Endothelial cell of umbilical vein (primary cell): ENCODE measurements around the gene NEB. TPM values are rescaled to one million over a fixed set of nuclear protein-coding genes. Genes with fewer than 3 reads are reported as not detected.

ENCODE experiments used
- BruUV-seq: library from RNA; stranded (reverse); fragments of 400-500 nt; replicated peaks from 2 replicates; lab custom pipeline; 2021; lab: Mats Ljungman, UMichigan
- CTCF ChIA-PET: fragments of 300-600, 350-600 bp; sonication (Branson Sonifier 250); formaldehyde crosslinking; loops from one replicate; lab custom pipeline; 2021; ENCODE audit warnings: antibody characterized with exemption, inconsistent platforms; lab: Charles Lee
- POLR2A ChIA-PET: fragments of 300-600, 350-600 bp; sonication (Branson Sonifier 250); formaldehyde crosslinking; loops from one replicate; lab custom pipeline; 2021; ENCODE audit warnings: antibody characterized with exemption, inconsistent platforms; lab: Charles Lee
- DNase-seq: peaks from one replicate; pipeline ENCODE4 v3.0.0-alpha.2; 2011; ENCODE audit warnings: low read depth, low spot score
- FAIRE-seq: peaks from 2 replicates; lab custom pipeline; 2011; peaks lifted over from hg19 to GRCh38; lab: Jason Lieb, UNC
- H2AFZ ChIP-seq: 2 replicates; pipeline ENCODE4 v1.6.0; 2012; ENCODE audit warnings: low read depth, low read length, control low read depth, inconsistent platforms
- H3K27ac ChIP-seq: 2 replicates; pipeline ENCODE4 v1.5.1; 2011; ENCODE audit warnings: low read depth, mild to moderate bottlenecking, control low read depth, low read length, moderate library complexity; ENCODE audit not compliant: insufficient read depth
- H3K27me3 ChIP-seq, 2 experiments: 2 replicates each; pipeline versions ENCODE4 v1.6.0 to v1.6.1; 2011; ENCODE audit warnings: low read length in 2 of 2, mixed read lengths in 1 of 2; ENCODE audit not compliant: control insufficient read depth in 2 of 2, insufficient read depth in 2 of 2
- H3K36me3 ChIP-seq, 2 experiments: 2 replicates in 1 of 2; 3 replicates in 1 of 2; pipeline ENCODE4 v1.5.1; 2011; ENCODE audit warnings: low read length in 2 of 2, mild to moderate bottlenecking in 1 of 2, moderate library complexity in 1 of 2; ENCODE audit not compliant: control insufficient read depth in 2 of 2, insufficient read depth in 2 of 2; ENCODE audit errors: extremely low read depth in 1 of 2
- H3K4me1 ChIP-seq: 3 replicates; pipeline ENCODE4 v1.5.1; 2011; ENCODE audit warnings: mild to moderate bottlenecking, low read length; ENCODE audit not compliant: control insufficient read depth, insufficient read depth; ENCODE audit errors: extremely low read depth
- H3K4me2 ChIP-seq: 2 replicates; pipeline ENCODE4 v1.6.1; 2011; ENCODE audit warnings: low read length, control low read depth, mixed read lengths; ENCODE audit not compliant: insufficient read depth
- H3K4me3 ChIP-seq, 3 experiments: fragments of 200-600 bp in 1 of 3; sonication (generic), shearing (Covaris generic) in 1 of 3; replicated peaks in 1 of 3; 2 replicates each; pipeline ENCODE4 v1.5.1; 2011 to 2016; ENCODE audit warnings: control low read depth in 3 of 3, low read length in 3 of 3, mild to moderate bottlenecking in 2 of 3, inconsistent platforms in 1 of 3, low read depth in 1 of 3, moderate library complexity in 1 of 3; ENCODE audit not compliant: insufficient read depth in 1 of 3
- H3K79me2 ChIP-seq: 2 replicates; pipeline ENCODE4 v1.6.0; 2012; ENCODE audit warnings: low read length, inconsistent platforms; ENCODE audit not compliant: control insufficient read depth, insufficient read depth
- H3K9ac ChIP-seq: replicated peaks from 2 replicates; pipeline ENCODE3; 2011; ENCODE audit warnings: low read length, control low read depth; ENCODE audit not compliant: insufficient read depth; ENCODE audit errors: extremely low read depth
- H3K9me1 ChIP-seq: replicated peaks from 3 replicates; pipeline ENCODE4 v1.6.0; 2011; ENCODE audit warnings: mild to moderate bottlenecking, low read length; ENCODE audit not compliant: control insufficient read depth, insufficient read depth; ENCODE audit errors: extremely low read depth
- H3K9me3 ChIP-seq: replicated peaks from 2 replicates; pipeline ENCODE4 v1.5.1; 2012; ENCODE audit warnings: low read length, inconsistent platforms; ENCODE audit not compliant: control insufficient read depth, insufficient read depth
- H4K20me1 ChIP-seq: replicated peaks from 2 replicates; pipeline ENCODE3; 2011; ENCODE audit warnings: mild to moderate bottlenecking, low read length; ENCODE audit not compliant: control insufficient read depth, insufficient read depth; ENCODE audit errors: extremely low read depth
- EZH2 ChIP-seq: IDR thresholded peaks from 2 replicates; pipeline ENCODE4 v1.6.1; 2012; ENCODE audit warnings: borderline replicate concordance, low read depth, mild to moderate bottlenecking, moderate library complexity, low read length, inconsistent platforms; ENCODE audit not compliant: severe bottlenecking
- FOS ChIP-seq: IDR thresholded peaks from 2 replicates; pipeline ENCODE4 v1.6.1; 2011; ENCODE audit warnings: mild to moderate bottlenecking, low read length, moderate library complexity, borderline replicate concordance; ENCODE audit not compliant: insufficient read depth
- GATA2 ChIP-seq: IDR thresholded peaks from 2 replicates; pipeline ENCODE4 v1.7.0; 2011; ENCODE audit warnings: low read depth, mild to moderate bottlenecking, moderate library complexity, mixed read lengths, low read length; ENCODE audit not compliant: insufficient read length, insufficient read depth
- JUN ChIP-seq: IDR thresholded peaks from 2 replicates; pipeline ENCODE4 v1.6.1; 2011; ENCODE audit warnings: borderline replicate concordance, low read depth; ENCODE audit not compliant: insufficient read length, insufficient read depth
- MYC ChIP-seq: IDR thresholded peaks from one replicate; pipeline ENCODE4 v1.6.1; 2011; ENCODE audit warnings: mild to moderate bottlenecking, low read depth, low read length
- POLR2A ChIP-seq: IDR thresholded peaks from 2 replicates; pipeline ENCODE4 v1.6.1; 2012; ENCODE audit warnings: low read depth, mild to moderate bottlenecking, control low read depth, low read length
- POLR2AphosphoS5 ChIP-seq: IDR thresholded peaks from 2 replicates; pipeline ENCODE4 v1.6.1; 2012; ENCODE audit warnings: low read depth, mild to moderate bottlenecking, control low read depth, low read length, moderate library complexity; ENCODE audit not compliant: insufficient read depth
- dilution Hi-C: fragments of 300-500 bp; cut with MboI; formaldehyde crosslinking; loops from one replicate; pipeline ENCODE4 v1.15.0; 2019; ENCODE audit warnings: low sequenced_read_pairs; ENCODE audit not compliant: extremely low pct_ligation_motif_present
- intact Hi-C: fragments of 100-400 bp; cut with micrococcal nuclease; formaldehyde crosslinking; loops from one replicate; pipeline ENCODE4 v1.10.0; 2022
- polyA plus RNA-seq, 4 experiments: library from polyadenylated mRNA; depleted of rRNA in 3 of 4; stranded (reverse) in 3 of 4; unstranded in 1 of 4; fragments of >200 nt; gene quantifications; 2 replicates each; pipeline versions ENCODE4 v1.2.1 to v1.2.3, GENCODE V29; 2011 to 2012; ENCODE audit warnings: missing spikeins in 1 of 4
- total RNA-seq: library from RNA; stranded (reverse); gene quantifications from 2 replicates; pipeline ENCODE4 v1.2.3, GENCODE V29; 2021
- TF ChIP-seq, protein P1 (sequence below), 2 donors: IDR thresholded peaks; 1 replicate in 1 of 2; 2 replicates in 1 of 2; pipeline ENCODE4 v1.5.1; 2011; ENCODE audit warnings: low read length in 2 of 2, mild to moderate bottlenecking in 2 of 2, moderate library complexity in 2 of 2, control low read depth in 1 of 2, inconsistent platforms in 1 of 2, low read depth in 1 of 2; ENCODE audit not compliant: insufficient read depth in 1 of 2; ENCODE audit errors: extremely low read depth in 1 of 2
- TF ChIP-seq, protein P2 (sequence below): IDR thresholded peaks from 2 replicates; pipeline ENCODE4 v1.6.1; 2011; ENCODE audit not compliant: insufficient read depth, insufficient read length

Gene NEB
- total and polyA plus RNA-seq, 2 donors (not counting 3 experiments of a cell fraction or from before 2014, with no cell fraction given), result 0.84 to 1.8 TPM

DNA sequence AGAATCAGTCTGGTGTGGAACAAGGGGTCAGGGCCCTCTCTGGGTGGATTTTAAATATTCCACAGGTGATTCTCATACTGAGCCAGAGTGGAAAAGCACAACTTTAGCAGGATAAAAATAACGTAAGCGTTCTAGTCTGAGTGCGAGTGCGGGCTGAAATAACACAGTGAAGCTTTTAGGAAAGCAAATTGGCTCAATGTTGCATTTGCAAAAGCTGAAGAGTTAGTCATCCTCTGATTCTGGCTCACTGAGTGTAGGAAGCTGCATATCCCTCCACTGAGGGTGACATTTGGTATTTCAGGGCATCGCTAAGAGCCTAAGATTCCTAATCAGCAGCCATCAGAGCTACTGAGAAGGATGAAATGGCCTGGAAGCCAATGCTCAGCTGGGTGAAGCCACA is 189.8 kb downstream of the NEB start:
- Histone ChIP-seq H3K27ac (no peak overlapping the region), H3K79me2 (no peaks in the 10 kb centered on the region), H3K9me3 (no peaks in the 10 kb centered on the region), H3K9me1 (no peaks in the 10 kb centered on the region), H3K4me3 (no peak overlapping the region), H3K27me3 (no peaks in the 10 kb centered on the region), H3K4me2 (no peak overlapping the region), H3K36me3 (no peaks in the 10 kb centered on the region), H3K4me1 (no peaks in the 10 kb centered on the region), H2AFZ (no peak overlapping the region), H3K9ac (no peak overlapping the region), H4K20me1 (no peaks in the 10 kb centered on the region)
- FAIRE-seq (no peak), DNase-seq (no peak)
- CTCF ChIA-PET, result interaction anchor here (0.7 kb wide), 1 partner anchor 12 kb away, joined by 3 read pairs; no protein-coding TSS in a partner anchor
- intact Hi-C loops (no loop called here), dilution Hi-C loops (no loop called here)
- BruUV-seq, result no TSS peak
- POLR2A ChIA-PET, result no interaction called here
- TF ChIP-seq GATA2 (no peak), FOS (no peak), MYC (no peak), JUN (no peak), POLR2A (no peak), POLR2AphosphoS5 (no peak), EZH2 (no peak)
- TF ChIP-seq, protein P1, sequence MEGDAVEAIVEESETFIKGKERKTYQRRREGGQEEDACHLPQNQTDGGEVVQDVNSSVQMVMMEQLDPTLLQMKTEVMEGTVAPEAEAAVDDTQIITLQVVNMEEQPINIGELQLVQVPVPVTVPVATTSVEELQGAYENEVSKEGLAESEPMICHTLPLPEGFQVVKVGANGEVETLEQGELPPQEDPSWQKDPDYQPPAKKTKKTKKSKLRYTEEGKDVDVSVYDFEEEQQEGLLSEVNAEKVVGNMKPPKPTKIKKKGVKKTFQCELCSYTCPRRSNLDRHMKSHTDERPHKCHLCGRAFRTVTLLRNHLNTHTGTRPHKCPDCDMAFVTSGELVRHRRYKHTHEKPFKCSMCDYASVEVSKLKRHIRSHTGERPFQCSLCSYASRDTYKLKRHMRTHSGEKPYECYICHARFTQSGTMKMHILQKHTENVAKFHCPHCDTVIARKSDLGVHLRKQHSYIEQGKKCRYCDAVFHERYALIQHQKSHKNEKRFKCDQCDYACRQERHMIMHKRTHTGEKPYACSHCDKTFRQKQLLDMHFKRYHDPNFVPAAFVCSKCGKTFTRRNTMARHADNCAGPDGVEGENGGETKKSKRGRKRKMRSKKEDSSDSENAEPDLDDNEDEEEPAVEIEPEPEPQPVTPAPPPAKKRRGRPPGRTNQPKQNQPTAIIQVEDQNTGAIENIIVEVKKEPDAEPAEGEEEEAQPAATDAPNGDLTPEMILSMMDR (IDR thresholded peaks at IDR 0.05; ENCODE audit: extremely low read depth in 1 of 2, insufficient read depth in 1 of 2, low read depth in 1 of 2, low read length in 2 of 2), result no peak
- TF ChIP-seq, protein P2, sequence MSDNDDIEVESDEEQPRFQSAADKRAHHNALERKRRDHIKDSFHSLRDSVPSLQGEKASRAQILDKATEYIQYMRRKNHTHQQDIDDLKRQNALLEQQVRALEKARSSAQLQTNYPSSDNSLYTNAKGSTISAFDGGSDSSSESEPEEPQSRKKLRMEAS, result no peak
